HG03025 (cell line): Measurements from ENCODE around the gene MYO3B.

ENCODE experiments used
- ATAC-seq: cut with Tn5 transposase; IDR thresholded peaks from one replicate; pipeline ENCODE4 v1.9.1; 2021; ENCODE audit warnings: mild to moderate bottlenecking, moderate library complexity; ENCODE audit not compliant: unreplicated experiment, low FRiP score

MYO3B gene

GRCh38 chr2:170360546-170361089, 182.7 kb downstream of the MYO3B start:
- ATAC-seq = no peak

DNA sequence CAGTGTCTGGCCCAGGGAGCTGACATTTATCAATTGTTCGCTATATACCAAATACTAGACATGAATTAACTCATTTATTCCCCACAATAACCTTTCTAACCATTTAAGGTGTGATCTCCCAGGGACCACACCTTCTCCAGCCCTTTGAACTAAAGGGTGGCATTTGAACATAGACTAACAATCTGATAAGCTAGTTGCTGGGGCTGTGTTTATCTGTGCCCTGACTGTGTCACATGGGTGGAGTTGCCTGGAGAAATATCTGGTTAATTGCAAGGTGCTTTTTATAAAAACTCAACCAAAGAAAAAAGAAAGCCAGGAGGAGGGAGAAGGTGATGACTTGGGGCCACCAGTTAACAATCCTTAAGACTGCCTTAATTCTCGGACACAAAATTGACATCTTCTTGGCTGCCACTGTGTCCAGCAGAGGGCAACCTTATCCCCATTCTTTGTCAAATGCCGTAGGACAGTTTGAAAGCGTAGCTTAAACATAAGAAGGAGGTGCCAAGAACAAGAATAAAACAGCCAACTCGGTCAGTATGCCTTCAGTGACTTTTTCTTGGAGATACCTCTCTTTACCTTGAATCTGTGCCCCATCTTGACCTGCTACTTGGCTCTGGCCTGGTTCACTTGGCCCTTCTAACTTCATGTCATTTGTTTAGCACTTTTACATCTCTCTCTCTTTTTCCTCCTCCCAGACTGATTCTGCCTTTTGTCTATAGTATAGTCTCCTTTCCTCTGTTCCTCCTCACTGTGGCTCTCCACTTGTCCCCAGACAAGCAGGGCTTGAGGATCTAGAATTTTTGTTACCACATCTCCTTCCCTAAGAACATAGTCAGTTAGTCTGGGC, 183.4 kb downstream of the MYO3B start:
- ATAC-seq = no peak

DNA sequence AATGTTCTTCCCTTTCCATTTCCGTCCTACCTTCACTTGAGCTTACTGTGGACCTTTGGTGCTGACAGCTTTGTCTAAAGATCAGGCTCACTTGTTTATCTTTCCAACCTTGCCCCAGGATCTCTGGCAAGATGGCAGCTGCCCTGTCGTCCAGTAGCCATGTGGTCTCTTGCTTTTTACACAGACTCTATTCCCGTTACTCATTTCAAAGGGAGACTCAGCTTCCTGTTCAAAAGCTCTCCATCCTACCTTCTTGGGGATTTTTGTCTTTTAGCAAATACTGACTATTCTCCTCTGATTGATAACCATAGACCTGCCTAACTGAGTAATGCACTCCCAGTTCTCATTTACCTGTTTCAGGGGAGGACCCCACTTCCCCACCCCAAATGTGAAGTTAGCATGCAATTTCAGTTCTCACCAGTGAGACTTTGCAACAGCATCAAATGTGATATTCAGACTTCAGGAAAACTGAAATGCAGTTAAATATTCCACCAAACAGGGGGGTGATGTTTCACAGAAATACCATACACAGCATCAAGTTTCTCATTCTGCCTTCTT, 184.4 kb downstream of the MYO3B start:
- ATAC-seq = no peak

GRCh38 chr2:170362871-170363631, 185.1 kb downstream of the MYO3B start:
- no peak for ATAC-seq

GRCh38 chr2:170365003-170365402, 187.1 kb downstream of the MYO3B start:
- ATAC-seq = no peak

DNA sequence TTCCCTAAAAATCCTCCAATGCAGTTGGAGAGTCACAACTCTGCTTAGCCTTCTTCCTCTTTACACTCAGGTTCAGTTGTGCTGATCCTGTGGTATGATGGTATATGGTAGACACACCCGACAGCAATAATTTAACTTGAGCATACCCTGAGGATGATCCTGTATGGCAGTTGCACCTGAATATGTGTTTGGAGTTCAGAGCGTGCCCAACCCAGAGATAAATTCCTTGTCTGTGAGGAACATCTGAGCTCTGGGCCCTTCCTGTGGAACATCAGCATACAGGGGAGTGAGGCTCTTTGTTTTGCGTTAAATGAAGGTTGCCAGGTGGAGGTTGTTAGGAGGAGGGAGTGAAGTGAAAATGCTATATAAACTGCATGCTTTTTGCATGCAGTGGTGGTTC, 187.7 kb downstream of the MYO3B start:
- no peak for ATAC-seq

DNA sequence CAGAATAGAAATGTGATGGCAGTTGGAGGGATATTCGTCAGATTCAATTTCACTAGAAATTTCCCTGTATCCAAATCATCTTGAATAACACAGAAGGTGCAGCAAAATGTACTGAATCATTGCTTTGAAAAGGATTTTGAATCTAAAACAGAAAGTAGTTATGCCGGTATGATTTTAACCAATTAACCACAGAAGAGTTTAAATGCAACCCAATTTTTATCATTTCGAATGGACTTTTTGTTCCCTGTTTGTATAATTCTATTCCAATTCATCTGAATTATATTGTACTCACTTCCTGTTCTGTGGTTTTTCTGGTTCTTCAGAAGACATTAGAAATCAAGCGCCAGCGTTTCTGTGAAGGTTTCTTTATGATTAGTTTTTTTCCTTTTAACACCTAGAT, 190.4 kb downstream of the MYO3B start:
- ATAC-seq = no peak

GRCh38 chr2:170369228-170369627, 191.3 kb downstream of the MYO3B start:
- no peak for ATAC-seq

DNA sequence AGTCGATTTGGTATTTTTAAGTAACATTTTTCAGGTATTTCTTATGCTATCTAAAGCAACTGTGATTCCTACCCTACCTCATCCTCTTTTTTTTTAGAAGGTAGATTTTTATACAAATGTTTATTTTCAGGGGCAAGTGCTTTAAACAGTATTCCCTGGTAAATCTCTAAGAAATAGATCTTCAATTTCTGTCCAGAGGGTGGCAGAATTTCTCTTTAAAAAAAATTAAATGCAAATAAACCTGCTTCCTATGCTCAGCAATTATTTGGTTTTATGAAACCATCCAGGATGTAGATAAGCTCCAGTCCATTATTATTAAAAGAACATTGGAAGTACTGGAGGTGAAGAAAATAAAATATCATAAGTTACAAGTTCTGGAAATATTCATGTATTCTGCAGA, 191.9 kb downstream of the MYO3B start:
- ATAC-seq = no peak

- no peak for ATAC-seq
Observed at GRCh38 chr2:170371231-170371998, 193.5 kb downstream of the MYO3B start.

DNA sequence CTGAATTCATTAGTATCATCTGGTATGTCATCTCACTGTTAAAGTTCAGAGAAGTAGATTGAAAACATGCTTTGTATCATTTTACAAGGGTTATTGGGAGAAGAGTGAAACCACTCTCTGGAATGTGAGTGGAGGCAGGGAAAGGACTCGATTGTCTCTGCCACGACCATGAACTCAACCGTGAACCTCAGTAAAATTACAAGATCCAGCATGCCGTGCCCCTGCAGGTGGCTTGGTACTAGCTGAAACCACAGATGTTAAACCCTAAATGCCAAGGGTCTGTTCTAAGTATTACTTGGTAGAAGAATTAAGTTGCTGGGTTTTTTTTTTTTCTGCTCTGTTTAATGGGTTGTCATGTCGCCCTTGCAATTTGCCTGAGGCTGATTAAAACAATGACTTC, 197.2 kb downstream of the MYO3B start:
- ATAC-seq = no peak

DNA sequence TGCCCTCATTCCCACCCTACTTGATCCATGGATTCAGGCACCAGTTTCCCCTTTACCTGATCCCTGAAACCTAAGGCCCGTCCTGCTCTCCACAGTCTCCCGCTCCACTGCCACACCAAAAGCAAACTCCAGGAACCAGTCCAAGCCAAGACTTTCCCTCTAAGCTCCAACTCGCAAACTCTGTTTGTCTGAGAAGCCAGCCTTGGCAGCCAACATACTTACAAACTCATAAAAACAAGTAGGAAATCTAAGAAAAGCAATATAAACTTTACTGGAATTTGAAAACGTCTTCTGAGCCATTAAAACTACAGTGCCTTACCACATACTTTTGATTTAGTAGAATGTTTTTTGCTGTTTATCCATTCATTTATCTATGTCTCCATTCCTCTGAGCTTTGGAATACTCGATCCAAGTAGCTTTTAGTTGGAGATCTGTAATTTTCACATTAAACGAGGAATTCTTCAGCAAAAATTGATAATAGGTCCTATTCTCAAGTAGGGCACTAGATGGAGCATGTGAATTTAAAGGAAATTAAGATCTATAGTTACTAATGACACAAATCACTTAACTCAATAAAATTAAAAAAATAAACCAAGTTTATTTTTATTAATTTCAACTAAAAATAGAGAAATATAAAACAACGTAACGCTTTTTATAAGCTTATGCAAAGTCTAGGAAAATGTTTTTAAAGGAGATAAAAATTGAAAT, 199.7 kb downstream of the MYO3B start:
- no peak for ATAC-seq

DNA sequence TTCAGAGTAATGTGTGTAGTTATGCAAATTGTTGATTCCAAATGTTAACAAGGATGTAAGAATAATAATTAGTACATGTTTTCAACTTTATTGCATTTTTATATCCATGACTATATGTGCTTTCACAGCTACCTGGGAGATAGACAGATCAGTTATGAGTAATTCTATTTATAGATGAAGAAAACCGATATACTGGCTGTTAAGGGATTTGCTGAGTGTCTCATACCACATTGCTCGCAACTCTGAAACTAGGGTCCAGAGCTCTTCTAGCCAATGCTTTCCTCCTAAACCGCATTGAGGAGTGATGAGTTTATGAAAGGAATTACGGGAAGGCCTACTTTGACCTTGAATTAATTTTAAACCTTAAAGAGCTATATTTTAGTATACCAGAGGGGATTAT, 202.3 kb downstream of the MYO3B start:
- no peak for ATAC-seq

DNA sequence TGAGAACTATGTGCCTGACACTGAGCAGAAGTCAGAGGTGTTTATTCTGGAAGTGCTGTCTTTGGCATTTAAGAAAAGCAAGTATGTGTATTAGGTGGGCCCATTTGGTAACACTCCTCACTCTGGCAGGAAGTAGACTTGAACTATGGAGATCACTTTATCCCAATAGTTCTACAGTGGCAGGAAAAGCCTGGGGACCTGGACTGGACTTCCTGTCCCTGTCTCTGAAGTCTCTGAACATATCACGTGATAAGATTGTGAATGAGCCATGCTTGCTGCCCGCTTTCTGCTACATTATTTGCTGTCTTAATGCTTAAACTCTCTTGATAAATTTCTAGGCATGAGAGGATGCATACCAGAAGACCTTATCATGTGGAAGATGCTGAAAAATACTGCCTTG, 203.7 kb downstream of the MYO3B start:
- no peak for ATAC-seq

DNA sequence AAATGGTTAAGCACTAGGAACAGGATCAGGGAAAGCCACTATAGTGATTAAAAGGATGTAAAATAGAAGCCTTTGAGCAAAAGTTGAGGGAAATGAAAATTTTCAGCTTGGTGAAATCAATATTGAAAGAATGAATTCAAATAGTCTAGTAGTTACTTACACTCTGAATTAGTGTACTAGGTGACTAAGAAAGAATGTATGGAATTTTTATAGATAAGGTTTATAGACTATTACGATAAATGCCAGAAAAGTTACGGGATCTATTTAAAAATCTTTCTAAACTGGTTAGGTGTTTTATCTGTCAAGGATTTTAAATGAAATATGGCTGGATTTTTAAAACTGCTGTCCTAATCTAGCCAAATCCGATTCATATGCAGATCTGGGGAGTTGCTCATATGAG, 208.6 kb downstream of the MYO3B start:
- ATAC-seq = no peak

- ATAC-seq = no peak
Observed at GRCh38 chr2:170391018-170391417, 213.1 kb downstream of the MYO3B start.

GRCh38 chr2:170391697-170392096, 213.8 kb downstream of the MYO3B start:
- ATAC-seq = no peak

DNA sequence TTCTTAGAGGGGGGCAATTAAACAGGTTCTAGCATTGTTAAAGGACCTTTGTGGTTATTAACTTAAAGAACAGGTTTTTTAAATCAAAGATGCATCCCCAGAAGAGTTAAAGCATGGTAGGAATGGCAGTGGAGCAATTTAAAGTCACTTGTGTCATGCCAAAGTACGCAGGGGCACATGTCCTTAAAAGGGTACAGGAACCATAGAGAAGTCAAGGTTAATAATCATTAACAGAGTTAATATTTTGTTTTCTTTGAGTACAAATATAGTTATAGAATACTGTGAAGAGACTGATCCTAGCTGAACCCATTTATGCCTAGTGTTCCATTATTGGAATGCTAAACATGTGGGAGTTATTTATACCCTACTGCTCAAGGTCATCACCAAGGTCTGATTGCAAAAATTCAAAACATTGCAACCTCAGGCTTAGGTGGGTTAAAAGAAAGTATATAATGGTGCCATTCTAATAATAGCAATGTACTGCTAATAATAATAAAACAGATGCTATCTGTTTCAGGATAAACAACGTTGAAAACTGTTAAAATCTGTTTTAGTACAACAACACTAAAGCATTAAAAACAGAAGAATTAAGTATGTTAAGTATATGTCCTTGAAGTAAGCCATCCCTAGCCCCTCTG, 216.0 kb downstream of the MYO3B start:
- no peak for ATAC-seq

DNA sequence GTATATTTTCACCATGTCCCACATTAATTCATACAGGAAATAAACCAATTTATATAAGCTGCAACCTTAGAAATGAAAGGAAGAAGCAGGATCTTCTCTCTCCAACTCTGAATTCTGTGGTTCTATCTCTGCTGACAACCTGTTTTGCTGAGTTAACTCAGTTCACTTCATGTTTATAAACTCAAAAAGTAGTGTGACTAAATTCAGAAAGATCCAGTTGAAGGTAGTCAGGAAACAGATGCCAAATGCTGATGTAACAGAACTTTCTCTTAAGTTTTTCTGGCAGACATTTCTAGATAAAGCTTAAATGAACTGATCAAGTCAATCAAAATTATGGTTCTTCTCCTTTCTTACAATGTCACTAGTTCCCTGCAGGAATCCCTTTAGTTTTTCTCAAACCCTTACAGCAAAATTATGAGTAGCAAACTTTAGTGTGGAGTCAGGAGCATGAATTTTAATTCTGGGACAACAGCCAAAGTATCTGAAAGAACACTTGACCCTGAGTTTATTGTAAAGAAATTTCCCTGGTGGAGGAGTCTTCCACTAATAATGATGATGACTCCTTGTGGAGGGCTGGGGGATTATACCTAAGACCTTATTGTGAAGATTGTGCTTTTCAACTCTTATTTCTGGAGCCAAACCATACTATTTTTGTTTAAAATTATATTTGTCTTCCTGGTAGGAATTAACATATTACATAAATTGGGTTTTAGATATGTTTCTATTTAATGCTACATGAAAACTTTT, 216.9 kb downstream of the MYO3B start:
- no peak for ATAC-seq
